HG03442 (cell line): ENCODE data around the gene EFCAB3.
"Not testable (repeated sequence)": the region's sequence is repeated elsewhere in the genome, so short reads cannot be mapped to it uniquely, and the experiment has no call there.

Experiments used
- ATAC-seq: cut with Tn5 transposase; IDR thresholded peaks from one replicate; pipeline ENCODE4 v1.9.1; 2021; ENCODE audit warnings: mild to moderate bottlenecking, moderate library complexity; ENCODE audit not compliant: unreplicated experiment

EFCAB3 gene

GRCh38 chr17:62380253-62380652 lies at the start of gene EFCAB3:
Gene EFCAB3, plus strand, starts transcription at chr17:62380553. Its CDS starts 2,427 bp downstream, at chr17:62382980.
- ATAC-seq, result no peak

GRCh38 chr17:62336527-62336926 lies 43.8 kb upstream of the EFCAB3 start:
- ATAC-seq, result no peak

GRCh38 chr17:62343764-62344270 lies 36.5 kb upstream of the EFCAB3 start:
- ATAC-seq, result no peak

- ATAC-seq, result no peak
Measured at GRCh38 chr17:62351176-62351575, 29.2 kb upstream of the EFCAB3 start.

- ATAC-seq, result no peak
Measured at GRCh38 chr17:62366191-62366590, 14.2 kb upstream of the EFCAB3 start.

- no peak for ATAC-seq
Measured at GRCh38 chr17:62381561-62381960, 1.2 kb downstream of the EFCAB3 start.

GRCh38 chr17:62388856-62389255 lies 8.5 kb downstream of the EFCAB3 start:
- no peak for ATAC-seq

GRCh38 chr17:62392908-62393307 lies 12.6 kb downstream of the EFCAB3 start:
- no peak for ATAC-seq

GRCh38 chr17:62398891-62399290 lies 18.5 kb downstream of the EFCAB3 start:
- ATAC-seq, result no peak

GRCh38 chr17:62405451-62405850 lies 25.1 kb downstream of the EFCAB3 start:
- no peak for ATAC-seq

GRCh38 chr17:62413090-62413489 lies 32.7 kb downstream of the EFCAB3 start:
- ATAC-seq, result not testable (repeated sequence)

GRCh38 chr17:62423647-62424461 lies 43.5 kb downstream of the EFCAB3 start, which contains the start of gene METTL2A:
Gene METTL2A, plus strand, starts transcription at chr17:62423897. Its CDS starts 6 bp downstream, at chr17:62423903.
- ATAC-seq, result peak; percentile 93

- not testable (repeated sequence) for ATAC-seq
Measured at GRCh38 chr17:62426214-62426613, 45.9 kb downstream of the EFCAB3 start.

- ATAC-seq, result not testable (repeated sequence)
Measured at GRCh38 chr17:62435251-62435650, 54.9 kb downstream of the EFCAB3 start.

GRCh38 chr17:62441181-62441580 lies 60.8 kb downstream of the EFCAB3 start:
- not testable (repeated sequence) for ATAC-seq

- no peak for ATAC-seq
Measured at GRCh38 chr17:62444063-62444462, 63.7 kb downstream of the EFCAB3 start.

GRCh38 chr17:62445791-62446190 lies 65.4 kb downstream of the EFCAB3 start:
- ATAC-seq, result not testable (repeated sequence)

- ATAC-seq, result not testable (repeated sequence)
Measured at GRCh38 chr17:62452195-62452594, 71.8 kb downstream of the EFCAB3 start.

- ATAC-seq, result not testable (repeated sequence)
Measured at GRCh38 chr17:62453041-62453440, 72.7 kb downstream of the EFCAB3 start.

GRCh38 chr17:62453656-62454055 lies 73.3 kb downstream of the EFCAB3 start:
- peak; percentile 11 for ATAC-seq

GRCh38 chr17:62454111-62454510 lies 73.8 kb downstream of the EFCAB3 start:
- peak; percentile 62 for ATAC-seq

- ATAC-seq, result no peak
Measured at GRCh38 chr17:62456016-62456415, 75.7 kb downstream of the EFCAB3 start.
